ENCODE results near the gene ATP6AP1. TPM values are rescaled to one million over a fixed set of nuclear protein-coding genes. Genes with fewer than 3 reads are reported as not detected.

The ATP6AP1 gene
- total and polyA plus RNA-seq, 2 of the 13 experiments (the other 11 are each of a cell fraction or from before 2014, with no cell fraction given), result 56.7 to 110 TPM

DNA sequence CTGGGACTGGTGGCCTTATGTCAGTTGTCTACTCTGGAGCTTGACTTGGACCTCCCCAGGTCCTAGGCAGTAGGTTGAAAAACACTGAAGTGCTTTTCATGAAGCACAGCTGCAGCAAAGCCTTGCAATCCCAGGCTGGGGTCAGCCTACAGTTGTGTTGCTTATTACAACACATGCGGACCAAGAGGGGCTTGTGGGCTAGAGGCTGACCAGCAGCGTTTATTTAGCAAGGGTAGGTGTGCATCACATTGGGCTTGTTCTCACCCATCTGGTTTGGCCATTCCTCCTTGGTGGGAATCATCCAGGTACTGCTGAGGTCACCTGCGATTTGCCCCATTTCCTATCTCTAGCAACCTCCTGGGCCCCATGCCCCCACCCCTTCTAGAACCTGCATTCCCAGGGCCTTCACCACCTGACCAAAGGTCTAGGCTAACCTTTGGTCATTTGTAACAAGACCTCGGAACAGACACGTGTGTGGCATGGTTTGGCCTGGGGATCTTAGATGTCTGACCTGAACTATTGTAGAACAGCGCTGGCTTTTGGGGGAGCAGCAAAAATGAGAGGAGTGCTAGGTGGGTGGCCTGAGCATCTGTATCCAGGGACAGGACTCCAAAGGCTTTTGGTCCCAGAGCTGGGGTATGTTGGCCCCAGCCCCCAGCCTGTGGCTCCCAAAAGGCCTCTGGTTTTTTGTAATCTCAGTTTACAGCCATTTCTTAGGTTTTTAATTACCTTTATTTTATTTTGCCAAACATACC is 27.3 kb upstream of the ATP6AP1 start (continued):
- TF ChIP-seq, protein P1, sequence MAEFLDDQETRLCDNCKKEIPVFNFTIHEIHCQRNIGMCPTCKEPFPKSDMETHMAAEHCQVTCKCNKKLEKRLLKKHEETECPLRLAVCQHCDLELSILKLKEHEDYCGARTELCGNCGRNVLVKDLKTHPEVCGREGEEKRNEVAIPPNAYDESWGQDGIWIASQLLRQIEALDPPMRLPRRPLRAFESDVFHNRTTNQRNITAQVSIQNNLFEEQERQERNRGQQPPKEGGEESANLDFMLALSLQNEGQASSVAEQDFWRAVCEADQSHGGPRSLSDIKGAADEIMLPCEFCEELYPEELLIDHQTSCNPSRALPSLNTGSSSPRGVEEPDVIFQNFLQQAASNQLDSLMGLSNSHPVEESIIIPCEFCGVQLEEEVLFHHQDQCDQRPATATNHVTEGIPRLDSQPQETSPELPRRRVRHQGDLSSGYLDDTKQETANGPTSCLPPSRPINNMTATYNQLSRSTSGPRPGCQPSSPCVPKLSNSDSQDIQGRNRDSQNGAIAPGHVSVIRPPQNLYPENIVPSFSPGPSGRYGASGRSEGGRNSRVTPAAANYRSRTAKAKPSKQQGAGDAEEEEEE (CRISPR knock-in tag; IDR thresholded peaks at IDR 0.05; ENCODE audit: borderline replicate concordance), result no peak
- TF ChIP-seq, protein P2, sequence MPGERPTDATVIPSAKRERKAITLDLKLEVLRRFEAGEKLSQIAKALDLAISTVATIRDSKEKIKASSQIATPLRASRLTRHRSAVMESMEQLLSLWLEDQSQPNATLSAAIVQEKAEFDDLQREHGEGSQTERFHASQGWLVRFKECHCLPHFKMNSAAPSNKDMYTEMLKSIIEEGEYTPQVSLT (CRISPR knock-in tag; IDR thresholded peaks at IDR 0.05; ENCODE audit: borderline replicate concordance, low read depth), result no peak
- TF ChIP-seq ATF1 (CRISPR knock-in tag; IDR thresholded peaks at IDR 0.05) (no peak), SP2 (CRISPR knock-in tag; IDR thresholded peaks at IDR 0.05) (0 out of 2 replicates have a peak, but pooled peaks have one; percentile 20), GLI4 (CRISPR knock-in tag; IDR thresholded peaks at IDR 0.05; ENCODE audit: borderline replicate concordance) (no peak), LCORL (IDR thresholded peaks at IDR 0.05) (no peak), LCORL (CRISPR knock-in tag; IDR thresholded peaks at IDR 0.05) (no peak), ZNF383 (CRISPR knock-in tag; IDR thresholded peaks at IDR 0.05; ENCODE audit: borderline replicate concordance) (no peak), ZNF549 (CRISPR knock-in tag; IDR thresholded peaks at IDR 0.05) (no peak), GPN1 (CRISPR knock-in tag; IDR thresholded peaks at IDR 0.05; ENCODE audit: borderline replicate concordance) (no peak), ZNF274 (CRISPR knock-in tag; IDR thresholded peaks at IDR 0.05) (no peak), SOX5 (CRISPR knock-in tag; IDR thresholded peaks at IDR 0.05; ENCODE audit: borderline replicate concordance) (no peak), ZNF292 (CRISPR knock-in tag; IDR thresholded peaks at IDR 0.05; ENCODE audit: borderline replicate concordance, low read depth) (no peak), FOXO1 (CRISPR knock-in tag; IDR thresholded peaks at IDR 0.05) (no peak), RBAK (CRISPR knock-in tag; IDR thresholded peaks at IDR 0.05) (no peak), BCL6 (CRISPR knock-in tag; IDR thresholded peaks at IDR 0.05) (0 out of 2 replicates have a peak, but pooled peaks have one; percentile 10), MTA3 (CRISPR knock-in tag; IDR thresholded peaks at IDR 0.05) (no peak)
- TF ChIP-seq, protein P3, sequence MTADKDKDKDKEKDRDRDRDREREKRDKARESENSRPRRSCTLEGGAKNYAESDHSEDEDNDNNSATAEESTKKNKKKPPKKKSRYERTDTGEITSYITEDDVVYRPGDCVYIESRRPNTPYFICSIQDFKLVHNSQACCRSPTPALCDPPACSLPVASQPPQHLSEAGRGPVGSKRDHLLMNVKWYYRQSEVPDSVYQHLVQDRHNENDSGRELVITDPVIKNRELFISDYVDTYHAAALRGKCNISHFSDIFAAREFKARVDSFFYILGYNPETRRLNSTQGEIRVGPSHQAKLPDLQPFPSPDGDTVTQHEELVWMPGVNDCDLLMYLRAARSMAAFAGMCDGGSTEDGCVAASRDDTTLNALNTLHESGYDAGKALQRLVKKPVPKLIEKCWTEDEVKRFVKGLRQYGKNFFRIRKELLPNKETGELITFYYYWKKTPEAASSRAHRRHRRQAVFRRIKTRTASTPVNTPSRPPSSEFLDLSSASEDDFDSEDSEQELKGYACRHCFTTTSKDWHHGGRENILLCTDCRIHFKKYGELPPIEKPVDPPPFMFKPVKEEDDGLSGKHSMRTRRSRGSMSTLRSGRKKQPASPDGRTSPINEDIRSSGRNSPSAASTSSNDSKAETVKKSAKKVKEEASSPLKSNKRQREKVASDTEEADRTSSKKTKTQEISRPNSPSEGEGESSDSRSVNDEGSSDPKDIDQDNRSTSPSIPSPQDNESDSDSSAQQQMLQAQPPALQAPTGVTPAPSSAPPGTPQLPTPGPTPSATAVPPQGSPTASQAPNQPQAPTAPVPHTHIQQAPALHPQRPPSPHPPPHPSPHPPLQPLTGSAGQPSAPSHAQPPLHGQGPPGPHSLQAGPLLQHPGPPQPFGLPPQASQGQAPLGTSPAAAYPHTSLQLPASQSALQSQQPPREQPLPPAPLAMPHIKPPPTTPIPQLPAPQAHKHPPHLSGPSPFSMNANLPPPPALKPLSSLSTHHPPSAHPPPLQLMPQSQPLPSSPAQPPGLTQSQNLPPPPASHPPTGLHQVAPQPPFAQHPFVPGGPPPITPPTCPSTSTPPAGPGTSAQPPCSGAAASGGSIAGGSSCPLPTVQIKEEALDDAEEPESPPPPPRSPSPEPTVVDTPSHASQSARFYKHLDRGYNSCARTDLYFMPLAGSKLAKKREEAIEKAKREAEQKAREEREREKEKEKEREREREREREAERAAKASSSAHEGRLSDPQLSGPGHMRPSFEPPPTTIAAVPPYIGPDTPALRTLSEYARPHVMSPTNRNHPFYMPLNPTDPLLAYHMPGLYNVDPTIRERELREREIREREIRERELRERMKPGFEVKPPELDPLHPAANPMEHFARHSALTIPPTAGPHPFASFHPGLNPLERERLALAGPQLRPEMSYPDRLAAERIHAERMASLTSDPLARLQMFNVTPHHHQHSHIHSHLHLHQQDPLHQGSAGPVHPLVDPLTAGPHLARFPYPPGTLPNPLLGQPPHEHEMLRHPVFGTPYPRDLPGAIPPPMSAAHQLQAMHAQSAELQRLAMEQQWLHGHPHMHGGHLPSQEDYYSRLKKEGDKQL (CRISPR knock-in tag; IDR thresholded peaks at IDR 0.05; ENCODE audit: low read depth), result no peak
- TF ChIP-seq, protein P4, sequence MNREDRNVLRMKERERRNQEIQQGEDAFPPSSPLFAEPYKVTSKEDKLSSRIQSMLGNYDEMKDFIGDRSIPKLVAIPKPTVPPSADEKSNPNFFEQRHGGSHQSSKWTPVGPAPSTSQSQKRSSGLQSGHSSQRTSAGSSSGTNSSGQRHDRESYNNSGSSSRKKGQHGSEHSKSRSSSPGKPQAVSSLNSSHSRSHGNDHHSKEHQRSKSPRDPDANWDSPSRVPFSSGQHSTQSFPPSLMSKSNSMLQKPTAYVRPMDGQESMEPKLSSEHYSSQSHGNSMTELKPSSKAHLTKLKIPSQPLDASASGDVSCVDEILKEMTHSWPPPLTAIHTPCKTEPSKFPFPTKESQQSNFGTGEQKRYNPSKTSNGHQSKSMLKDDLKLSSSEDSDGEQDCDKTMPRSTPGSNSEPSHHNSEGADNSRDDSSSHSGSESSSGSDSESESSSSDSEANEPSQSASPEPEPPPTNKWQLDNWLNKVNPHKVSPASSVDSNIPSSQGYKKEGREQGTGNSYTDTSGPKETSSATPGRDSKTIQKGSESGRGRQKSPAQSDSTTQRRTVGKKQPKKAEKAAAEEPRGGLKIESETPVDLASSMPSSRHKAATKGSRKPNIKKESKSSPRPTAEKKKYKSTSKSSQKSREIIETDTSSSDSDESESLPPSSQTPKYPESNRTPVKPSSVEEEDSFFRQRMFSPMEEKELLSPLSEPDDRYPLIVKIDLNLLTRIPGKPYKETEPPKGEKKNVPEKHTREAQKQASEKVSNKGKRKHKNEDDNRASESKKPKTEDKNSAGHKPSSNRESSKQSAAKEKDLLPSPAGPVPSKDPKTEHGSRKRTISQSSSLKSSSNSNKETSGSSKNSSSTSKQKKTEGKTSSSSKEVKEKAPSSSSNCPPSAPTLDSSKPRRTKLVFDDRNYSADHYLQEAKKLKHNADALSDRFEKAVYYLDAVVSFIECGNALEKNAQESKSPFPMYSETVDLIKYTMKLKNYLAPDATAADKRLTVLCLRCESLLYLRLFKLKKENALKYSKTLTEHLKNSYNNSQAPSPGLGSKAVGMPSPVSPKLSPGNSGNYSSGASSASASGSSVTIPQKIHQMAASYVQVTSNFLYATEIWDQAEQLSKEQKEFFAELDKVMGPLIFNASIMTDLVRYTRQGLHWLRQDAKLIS (CRISPR knock-in tag; IDR thresholded peaks at IDR 0.05), result peak; percentile 45; the same call in 1 of the 2 replicates
